Measurements from ENCODE around the gene FICD.
A peak's percentile ranks its signal among the peaks of the same experiment; 100 is the strongest.
"Not testable (repeated sequence)": the region's sequence is repeated elsewhere in the genome, so short reads cannot be mapped to it uniquely, and the experiment has no call there.

FICD gene

GRCh38 chr12:108538616-108539195, 23.6 kb downstream of the FICD start:
- no peak for DNase-seq

- DNase-seq, result no peak
Observed at GRCh38 chr12:108542320-108542719, 27.2 kb downstream of the FICD start.

- no peak for DNase-seq
Observed at GRCh38 chr12:108543652-108544051, 28.6 kb downstream of the FICD start.

GRCh38 chr12:108547686-108548085, 32.6 kb downstream of the FICD start:
- peak; percentile 45 to 64 (median 61) for DNase-seq

- no peak for DNase-seq
Observed at GRCh38 chr12:108548954-108549521, 34.0 kb downstream of the FICD start.

GRCh38 chr12:108551535-108551934, 36.5 kb downstream of the FICD start:
- no peak for DNase-seq

GRCh38 chr12:108553799-108554198, 38.7 kb downstream of the FICD start:
- no peak for DNase-seq

- DNase-seq, result not testable (repeated sequence)
Observed at GRCh38 chr12:108555383-108555782, 40.3 kb downstream of the FICD start.

- DNase-seq, result no peak
Observed at GRCh38 chr12:108559007-108559655, 44.1 kb downstream of the FICD start.

GRCh38 chr12:108559748-108560147, 44.7 kb downstream of the FICD start:
- DNase-seq, result no peak

GRCh38 chr12:108560321-108560721, 45.2 kb downstream of the FICD start:
- peak; percentile 20 to 54 (median 38) for DNase-seq

- peak; percentile 92 to 93 (median 93) for DNase-seq
Observed at GRCh38 chr12:108560752-108561719, 46.0 kb downstream of the FICD start, which contains the start of gene SART3. SART3 (minus strand) TSS chr12:108561173; CDS start chr12:108561154, 19 bp downstream.

GRCh38 chr12:108561852-108562347, 46.8 kb downstream of the FICD start:
- peak in 1 of 3 donors; percentile 19 for DNase-seq

- DNase-seq, result peak; percentile 99
Observed at GRCh38 chr12:108562348-108563135, 47.5 kb downstream of the FICD start, which contains the start of gene ISCU. ISCU (plus strand) TSS chr12:108562596; CDS start chr12:108562623, 27 bp downstream.

GRCh38 chr12:108563136-108563803, 48.2 kb downstream of the FICD start:
- peak; percentile 91 to 94 (median 92) for DNase-seq

GRCh38 chr12:108563804-108564151, 48.7 kb downstream of the FICD start:
- DNase-seq, result no peak

GRCh38 chr12:108564724-108565123, 49.6 kb downstream of the FICD start:
- no peak for DNase-seq

- DNase-seq, result peak in 1 of 3 donors; percentile 31
Observed at GRCh38 chr12:108565146-108565545, 50.1 kb downstream of the FICD start.

GRCh38 chr12:108565976-108566375, 50.9 kb downstream of the FICD start:
- peak; percentile 48 to 62 (median 50) for DNase-seq

- no peak for DNase-seq
Observed at GRCh38 chr12:108566452-108566851, 51.4 kb downstream of the FICD start.
